Left ventricle myocardium inferior (tissue), 1 donor: Measurements from ENCODE around the gene AGK. TPM values are rescaled to one million over a fixed set of nuclear protein-coding genes. Genes with fewer than 3 reads are reported as not detected.

Experiments used
- DNase-seq: peaks from one replicate; pipeline ENCODE4 v3.0.0-alpha.2; 2020
- H3K27ac ChIP-seq: fragments of 200-600 bp; replicated peaks from 2 replicates; pipeline ENCODE4 v1.8.0; 2021
- H3K27me3 ChIP-seq: fragments of 200-600 bp; 2 replicates; pipeline ENCODE4 v1.8.0; 2021; ENCODE audit warnings: low read depth
- H3K36me3 ChIP-seq: fragments of 200-600 bp; 2 replicates; pipeline ENCODE4 v1.8.0; 2021
- H3K4me1 ChIP-seq: fragments of 200-600 bp; 2 replicates; pipeline ENCODE4 v1.8.0; 2021
- H3K4me3 ChIP-seq: fragments of 200-600 bp; 2 replicates; pipeline ENCODE4 v1.8.0; 2021; ENCODE audit warnings: mild to moderate bottlenecking, moderate library complexity
- H3K9me3 ChIP-seq: fragments of 200-600 bp; replicated peaks from 2 replicates; pipeline ENCODE4 v1.8.0; 2021
- CTCF ChIP-seq: fragments of 200-600 bp; IDR thresholded peaks from 2 replicates; pipeline ENCODE4 v1.8.0; 2021; ENCODE audit warnings: antibody characterized with exemption, mild to moderate bottlenecking, borderline replicate concordance
- intact Hi-C: fragments of 100-400 bp; cut with micrococcal nuclease; formaldehyde crosslinking; loops from one replicate; pipeline ENCODE4 v1.11.0; 2022
- total RNA-seq: library from RNA; stranded (reverse); fragmentation: NEBNext Ultra II Directional; extraction: Animal tissue kit (Norgen Biotek cat#: 25700); gene quantifications from one replicate; pipeline ENCODE4 v1.2.1, GENCODE V29; 2021
- donor health status: DM: no; HTN: yes; CAD: no; lungs with severe emphysema.

AGK gene
- total RNA-seq, 1 donor from 2014 or later = 37.8 TPM

- intact Hi-C loops = no loop called here
- DNase-seq = no peak
- no peak overlapping the region for H3K27ac ChIP-seq
Measured at GRCh38 chr7:141513720-141514119, 37.5 kb upstream of the AGK start.

GRCh38 chr7:141515941-141516340 is 35.3 kb upstream of the AGK start:
- intact Hi-C loops = no loop called here
- H3K27me3 ChIP-seq = peaks cover 32% of the 10 kb centered on the region
- no peak for TF ChIP-seq CTCF
- no peak overlapping the region for H3K27ac ChIP-seq
- H3K36me3 ChIP-seq = no peaks in the 10 kb centered on the region
- H3K4me1 ChIP-seq = peaks cover 12% of the 10 kb centered on the region
- H3K9me3 ChIP-seq = peaks cover 4% of the 10 kb centered on the region
- no peak for DNase-seq
- H3K4me3 ChIP-seq = no peak overlapping the region

More at GRCh38 chr7:141513720-141514119, 37.5 kb upstream of the AGK start:
- Histone ChIP-seq H3K27me3 (peaks cover 52% of the 10 kb centered on the region), H3K36me3 (no peaks in the 10 kb centered on the region), H3K4me1 (peaks cover 12% of the 10 kb centered on the region), H3K9me3 (peaks cover 4% of the 10 kb centered on the region), H3K4me3 (no peak overlapping the region)
- no peak for TF ChIP-seq CTCF

- H3K9me3 ChIP-seq = no peaks in the 10 kb centered on the region
- peaks cover 6% of the 10 kb centered on the region for H3K27me3 ChIP-seq
- intact Hi-C loops = no loop called here
- TF ChIP-seq CTCF = no peak
- H3K27ac ChIP-seq = no peak overlapping the region
- DNase-seq = no peak
- H3K4me3 ChIP-seq = no peak overlapping the region
- H3K36me3 ChIP-seq = no peaks in the 10 kb centered on the region
- no peaks in the 10 kb centered on the region for H3K4me1 ChIP-seq
Measured at GRCh38 chr7:141519623-141520022, 31.6 kb upstream of the AGK start.

GRCh38 chr7:141522657-141523342 is 28.4 kb upstream of the AGK start:
- Histone ChIP-seq H3K36me3 (no peaks in the 10 kb centered on the region), H3K4me3 (no peak overlapping the region), H3K27me3 (no peaks in the 10 kb centered on the region), H3K4me1 (no peaks in the 10 kb centered on the region), H3K9me3 (no peaks in the 10 kb centered on the region), H3K27ac (no peak overlapping the region)
- TF ChIP-seq CTCF = no peak
- no peak for DNase-seq
- intact Hi-C loops = no loop called here

GRCh38 chr7:141525973-141526514 is 25.2 kb upstream of the AGK start:
- no peaks in the 10 kb centered on the region for H3K36me3 ChIP-seq
- intact Hi-C loops = no loop called here
- no peaks in the 10 kb centered on the region for H3K4me1 ChIP-seq
- TF ChIP-seq CTCF = no peak
- no peak for DNase-seq
- H3K27me3 ChIP-seq = no peaks in the 10 kb centered on the region
- no peaks in the 10 kb centered on the region for H3K9me3 ChIP-seq
- no peak overlapping the region for H3K4me3 ChIP-seq
- no peak overlapping the region for H3K27ac ChIP-seq
